Loucy (cell line): ENCODE results near the gene C6orf52.

Experiments used
- H2AFZ ChIP-seq: fragments of 200-600 bp; sonication (generic); 2 replicates; pipeline ENCODE4 v1.6.0; 2016; ENCODE audit warnings: antibody characterized with exemption, mild to moderate bottlenecking, low read length, moderate library complexity
- H3F3A ChIP-seq: fragments of 200-600 bp; 2 replicates; pipeline ENCODE4 v1.6.0; 2016; ENCODE audit warnings: antibody characterized with exemption, low read depth, mild to moderate bottlenecking
- H3K27me3 ChIP-seq: fragments of 200-600 bp; sonication (generic); 2 replicates; pipeline ENCODE4 v1.6.1; 2014; ENCODE audit warnings: low read length, mild to moderate bottlenecking; ENCODE audit not compliant: insufficient read depth, poor library complexity, severe bottlenecking
- H3K36me3 ChIP-seq: fragments of 200-600 bp; sonication (generic); 2 replicates; pipeline ENCODE4 v1.6.1; 2016; ENCODE audit warnings: low read length; ENCODE audit not compliant: insufficient read depth
- H3K4me1 ChIP-seq: fragments of 200-600 bp; sonication (generic); 2 replicates; pipeline ENCODE4 v1.5.1; 2014; ENCODE audit warnings: low read length, mild to moderate bottlenecking; ENCODE audit not compliant: insufficient read depth, poor library complexity, severe bottlenecking
- H3K4me2 ChIP-seq: fragments of 200-600 bp; sonication (generic); 2 replicates; pipeline ENCODE4 v1.6.0; 2014; ENCODE audit warnings: antibody characterized with exemption, low read length, low read depth, mild to moderate bottlenecking; ENCODE audit not compliant: poor library complexity, severe bottlenecking
- H3K4me3 ChIP-seq: fragments of 200-600 bp; sonication (generic); 2 replicates; pipeline ENCODE4 v1.5.1; 2014; ENCODE audit warnings: low read length, mild to moderate bottlenecking, mixed read lengths; ENCODE audit not compliant: poor library complexity, severe bottlenecking
- H3K79me2 ChIP-seq: fragments of 200-600 bp; sonication (generic); 2 replicates; pipeline ENCODE4 v1.6.1; 2014; ENCODE audit warnings: low read length; ENCODE audit not compliant: insufficient read depth
- H3K9ac ChIP-seq: fragments of 200-600 bp; sonication (generic); 2 replicates; pipeline ENCODE4 v1.6.0; 2014; ENCODE audit warnings: mild to moderate bottlenecking, low read depth, low read length, moderate library complexity; ENCODE audit not compliant: poor library complexity, severe bottlenecking
- H3K9me2 ChIP-seq: fragments of 200-600 bp; sonication (generic); replicated peaks from 2 replicates; pipeline ENCODE4 v1.6.1; 2016; ENCODE audit warnings: low read depth, low read length, mixed read lengths
- H3K9me3 ChIP-seq: fragments of 200-600 bp; sonication (generic); 2 replicates; pipeline ENCODE4 v1.6.1; 2014; ENCODE audit warnings: mild to moderate bottlenecking, antibody characterized with exemption, low read length, low read depth; ENCODE audit not compliant: insufficient read depth
- H4K20me1 ChIP-seq: fragments of 200-600 bp; sonication (generic); 2 replicates; pipeline ENCODE4 v1.6.0; 2014; ENCODE audit warnings: antibody characterized with exemption, low read length, mild to moderate bottlenecking; ENCODE audit not compliant: insufficient read depth, poor library complexity, severe bottlenecking
- EZH2phosphoT487 ChIP-seq: fragments of 200-600 bp; IDR thresholded peaks from 2 replicates; pipeline ENCODE4 v1.6.1; 2018; ENCODE audit warnings: antibody characterized with exemption, mild to moderate bottlenecking, moderate library complexity, borderline replicate concordance
- TF ChIP-seq, protein P1 (sequence below): fragments of 200-600 bp; sonication (generic); conservative IDR thresholded peaks from 2 replicates; pipeline ENCODE4 v1.5.1; 2014; ENCODE audit warnings: mild to moderate bottlenecking, antibody characterized with exemption, low read length

The C6orf52 gene

DNA sequence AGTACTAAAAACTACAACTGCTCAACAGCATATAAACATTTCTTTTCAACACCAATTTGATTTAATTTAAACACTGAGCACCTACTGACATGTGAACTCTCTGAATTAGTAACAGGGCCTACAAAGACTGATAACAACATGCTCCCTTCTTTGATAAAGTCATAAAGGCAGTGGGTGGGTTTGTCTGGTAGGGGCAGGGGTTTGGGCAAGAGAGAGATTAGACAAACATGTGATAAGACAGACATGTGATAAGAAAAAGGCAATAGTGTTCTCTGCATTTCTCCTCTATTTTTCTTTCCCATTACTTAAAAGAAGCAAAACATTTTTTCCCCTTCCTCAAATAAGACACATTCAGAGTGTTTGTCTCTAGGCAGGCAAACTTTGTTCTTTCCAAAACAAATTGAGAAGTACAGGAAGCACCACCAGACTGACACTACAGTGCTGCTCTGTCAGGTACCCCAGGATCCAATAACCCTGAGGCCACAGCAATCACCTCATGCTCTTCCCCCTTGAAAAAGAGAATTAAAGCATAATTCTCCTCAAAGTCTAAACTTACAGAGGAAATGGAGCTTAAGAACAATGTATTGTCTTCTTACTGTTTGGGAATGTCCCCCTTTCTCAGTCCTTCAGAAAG lies 11.9 kb downstream of the C6orf52 start:
- no peak overlapping the region for H3K9ac ChIP-seq
- H3K36me3 ChIP-seq = no peaks in the 10 kb centered on the region
- H3K9me2 ChIP-seq = no peaks in the 10 kb centered on the region
- no peaks in the 10 kb centered on the region for H3K27me3 ChIP-seq
- H3K4me3 ChIP-seq = no peak overlapping the region
- H3K79me2 ChIP-seq = no peaks in the 10 kb centered on the region
- no peaks in the 10 kb centered on the region for H4K20me1 ChIP-seq
- no peaks in the 10 kb centered on the region for H3F3A ChIP-seq
- no peak overlapping the region for H3K4me2 ChIP-seq
- peak overlapping the region; percentile 73 for H2AFZ ChIP-seq
- H3K4me1 ChIP-seq = peaks cover 5% of the 10 kb centered on the region
- TF ChIP-seq, protein P1, sequence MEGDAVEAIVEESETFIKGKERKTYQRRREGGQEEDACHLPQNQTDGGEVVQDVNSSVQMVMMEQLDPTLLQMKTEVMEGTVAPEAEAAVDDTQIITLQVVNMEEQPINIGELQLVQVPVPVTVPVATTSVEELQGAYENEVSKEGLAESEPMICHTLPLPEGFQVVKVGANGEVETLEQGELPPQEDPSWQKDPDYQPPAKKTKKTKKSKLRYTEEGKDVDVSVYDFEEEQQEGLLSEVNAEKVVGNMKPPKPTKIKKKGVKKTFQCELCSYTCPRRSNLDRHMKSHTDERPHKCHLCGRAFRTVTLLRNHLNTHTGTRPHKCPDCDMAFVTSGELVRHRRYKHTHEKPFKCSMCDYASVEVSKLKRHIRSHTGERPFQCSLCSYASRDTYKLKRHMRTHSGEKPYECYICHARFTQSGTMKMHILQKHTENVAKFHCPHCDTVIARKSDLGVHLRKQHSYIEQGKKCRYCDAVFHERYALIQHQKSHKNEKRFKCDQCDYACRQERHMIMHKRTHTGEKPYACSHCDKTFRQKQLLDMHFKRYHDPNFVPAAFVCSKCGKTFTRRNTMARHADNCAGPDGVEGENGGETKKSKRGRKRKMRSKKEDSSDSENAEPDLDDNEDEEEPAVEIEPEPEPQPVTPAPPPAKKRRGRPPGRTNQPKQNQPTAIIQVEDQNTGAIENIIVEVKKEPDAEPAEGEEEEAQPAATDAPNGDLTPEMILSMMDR = no peak
- TF ChIP-seq EZH2phosphoT487 = no peak
- peaks cover 2% of the 10 kb centered on the region; the same call in 1 of the 2 replicates for H3K9me3 ChIP-seq

DNA sequence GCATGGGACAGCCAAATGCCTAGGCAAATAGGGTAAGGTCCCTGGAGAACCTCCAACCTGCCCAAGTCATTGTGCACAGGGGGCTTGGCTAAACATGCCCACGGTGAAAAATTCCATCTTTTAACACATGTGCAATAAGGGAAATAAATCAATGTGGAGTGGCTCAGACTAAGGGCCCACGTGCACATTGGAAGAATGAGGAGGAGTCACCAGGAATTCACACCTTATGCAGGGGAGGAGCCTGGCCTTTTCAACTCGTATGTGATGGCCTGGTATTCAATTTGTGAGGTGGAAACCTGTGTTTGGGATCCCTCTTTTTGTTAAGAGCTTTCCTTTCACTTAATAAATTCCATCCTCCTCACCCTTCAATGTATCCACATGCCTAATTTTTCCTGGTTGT lies 12.6 kb downstream of the C6orf52 start:
- TF ChIP-seq, protein P1 = no peak
- no peak for TF ChIP-seq EZH2phosphoT487
- no peaks in the 10 kb centered on the region for H4K20me1 ChIP-seq
- no peak overlapping the region for H3K4me2 ChIP-seq
- H3K9me2 ChIP-seq = no peaks in the 10 kb centered on the region
- peaks cover 5% of the 10 kb centered on the region for H3K4me1 ChIP-seq
- H3K4me3 ChIP-seq = no peak overlapping the region
- no peaks in the 10 kb centered on the region for H3K79me2 ChIP-seq
- H3F3A ChIP-seq = no peaks in the 10 kb centered on the region
- H3K9me3 ChIP-seq = peaks cover 2% of the 10 kb centered on the region; the same call in 1 of the 2 replicates
- no peaks in the 10 kb centered on the region for H3K27me3 ChIP-seq
- H3K9ac ChIP-seq = no peak overlapping the region
- no peaks in the 10 kb centered on the region for H3K36me3 ChIP-seq
- no peak overlapping the region for H2AFZ ChIP-seq

DNA sequence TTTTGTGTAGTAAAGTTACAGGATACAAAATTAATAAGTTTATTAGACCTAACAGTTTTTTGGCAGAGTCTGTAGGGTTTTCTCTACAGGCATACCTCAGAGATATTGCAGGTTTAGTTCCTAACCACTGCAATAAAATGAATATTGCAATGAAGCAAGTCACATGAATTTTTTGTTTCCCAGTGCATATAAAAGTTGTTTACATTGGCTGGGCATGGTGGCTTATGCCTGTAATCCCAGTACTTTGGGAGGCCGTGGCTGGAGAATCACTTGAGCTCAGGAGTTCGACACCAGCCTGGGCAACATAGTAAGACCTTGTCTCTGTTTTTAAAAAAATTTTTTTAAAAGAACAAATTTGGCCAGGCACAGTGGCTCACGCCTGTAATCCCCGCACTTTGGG lies 16.0 kb downstream of the C6orf52 start:
- Histone ChIP-seq H3K9me3 (peaks cover 2% of the 10 kb centered on the region; the same call in 1 of the 2 replicates), H3K27me3 (no peaks in the 10 kb centered on the region), H3K4me1 (peaks cover 5% of the 10 kb centered on the region), H3K4me2 (no peak overlapping the region), H3K9me2 (no peaks in the 10 kb centered on the region), H3K36me3 (no peaks in the 10 kb centered on the region), H2AFZ (no peak overlapping the region), H3K79me2 (no peaks in the 10 kb centered on the region), H3K9ac (no peak overlapping the region), H4K20me1 (no peaks in the 10 kb centered on the region), H3F3A (no peaks in the 10 kb centered on the region), H3K4me3 (no peak overlapping the region)
- TF ChIP-seq, protein P1 = no peak
- TF ChIP-seq EZH2phosphoT487 = no peak
